Activated T-cell treated with anti-CD3 and anti-CD28 coated beads, Interleukin-2, amount 50 U/mL, for 4 hours (primary cell): ENCODE results near the gene NHLRC3. TPM values are rescaled to one million over a fixed set of nuclear protein-coding genes. Genes with fewer than 3 reads are reported as not detected.
A peak's percentile ranks its signal among the peaks of the same experiment; 100 is the strongest.
"Not testable (repeated sequence)": the region's sequence is repeated elsewhere in the genome, so short reads cannot be mapped to it uniquely, and the experiment has no call there.

Experiments
- ATAC-seq, 2 donors: fragments of 200-7000 bp; cut with Tn5 transposase; one replicate each; pipeline ENCODE4 v1.10.0; 2021
- DNase-seq: peaks from one replicate; pipeline ENCODE4 v3.0.0-alpha.2; 2020
- H3K27me3 Mint-ChIP-seq: one replicate; pipeline ENCODE4 v1.8.0; 2021; ENCODE audit warnings: low read depth, mixed read lengths
- H3K36me3 Mint-ChIP-seq: one replicate; pipeline ENCODE4 v1.8.0; 2022; ENCODE audit warnings: mixed read lengths; ENCODE audit not compliant: insufficient read depth
- H3K4me1 Mint-ChIP-seq: one replicate; pipeline ENCODE4 v1.8.0; 2021; ENCODE audit warnings: low read depth, mixed read lengths
- H3K4me3 Mint-ChIP-seq: one replicate; pipeline ENCODE4 v1.8.0; 2021; ENCODE audit warnings: mild to moderate bottlenecking, moderate library complexity, mixed read lengths
- H3K9me3 Mint-ChIP-seq: one replicate; pipeline ENCODE4 v1.8.0; 2021; ENCODE audit warnings: mixed read lengths
- total RNA-seq, 3 donors: library from RNA; stranded (reverse); gene quantifications; one replicate each; pipeline ENCODE4 v1.2.1, GENCODE V29; 2021

NHLRC3 gene
- total RNA-seq, 3 donors from 2014 or later, result 5.1 to 6.9 (median 6.0) TPM

GRCh38 chr13:39056018-39056417, 17.8 kb downstream of the NHLRC3 start:
- Mint-ChIP-seq H3K4me3 (no peak overlapping the region), H3K36me3 (peaks cover 23% of the 10 kb centered on the region), H3K9me3 (peaks cover 4% of the 10 kb centered on the region), H3K27me3 (no peaks in the 10 kb centered on the region), H3K4me1 (peaks cover 20% of the 10 kb centered on the region)
- DNase-seq, result no peak
- no peak for ATAC-seq

- Mint-ChIP-seq H3K9me3 (peaks cover 4% of the 10 kb centered on the region), H3K4me3 (no peak overlapping the region), H3K4me1 (peaks cover 20% of the 10 kb centered on the region), H3K27me3 (no peaks in the 10 kb centered on the region), H3K36me3 (peaks cover 22% of the 10 kb centered on the region)
- no peak for ATAC-seq
- no peak for DNase-seq
Measured at GRCh38 chr13:39058040-39058439, 19.8 kb downstream of the NHLRC3 start.

- ATAC-seq (no peak), DNase-seq (no peak)
- Mint-ChIP-seq H3K36me3 (peaks cover 21% of the 10 kb centered on the region), H3K4me1 (peaks cover 15% of the 10 kb centered on the region), H3K9me3 (peaks cover 4% of the 10 kb centered on the region), H3K27me3 (no peaks in the 10 kb centered on the region), H3K4me3 (no peak overlapping the region)
Measured at GRCh38 chr13:39062004-39062403, 23.7 kb downstream of the NHLRC3 start.

DNA sequence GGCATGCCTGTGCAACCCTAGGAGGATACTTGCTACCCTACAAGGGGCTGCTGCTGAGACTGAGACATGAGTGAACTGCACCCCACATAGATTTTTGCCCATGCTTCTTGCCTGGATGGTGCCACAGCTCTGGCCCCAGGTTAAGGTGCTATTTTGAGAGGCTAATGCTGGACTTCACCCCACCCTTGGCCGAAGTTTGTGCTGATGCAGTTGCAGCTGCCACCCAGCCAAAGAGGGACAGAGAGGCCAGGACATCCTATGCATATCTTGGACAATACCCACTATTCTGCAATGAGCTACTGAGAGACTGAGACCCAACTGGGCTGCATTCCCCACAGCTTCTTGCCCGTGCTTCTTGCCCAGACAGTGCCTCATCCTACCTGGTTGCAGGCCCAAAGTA, 34.6 kb downstream of the NHLRC3 start:
- no peak for ATAC-seq
- DNase-seq, result no peak
- peaks cover 40% of the 10 kb centered on the region for H3K27me3 Mint-ChIP-seq
- no peaks in the 10 kb centered on the region for H3K36me3 Mint-ChIP-seq
- H3K9me3 Mint-ChIP-seq, result peaks cover 3% of the 10 kb centered on the region
- no peaks in the 10 kb centered on the region for H3K4me1 Mint-ChIP-seq
- H3K4me3 Mint-ChIP-seq, result no peak overlapping the region

DNA sequence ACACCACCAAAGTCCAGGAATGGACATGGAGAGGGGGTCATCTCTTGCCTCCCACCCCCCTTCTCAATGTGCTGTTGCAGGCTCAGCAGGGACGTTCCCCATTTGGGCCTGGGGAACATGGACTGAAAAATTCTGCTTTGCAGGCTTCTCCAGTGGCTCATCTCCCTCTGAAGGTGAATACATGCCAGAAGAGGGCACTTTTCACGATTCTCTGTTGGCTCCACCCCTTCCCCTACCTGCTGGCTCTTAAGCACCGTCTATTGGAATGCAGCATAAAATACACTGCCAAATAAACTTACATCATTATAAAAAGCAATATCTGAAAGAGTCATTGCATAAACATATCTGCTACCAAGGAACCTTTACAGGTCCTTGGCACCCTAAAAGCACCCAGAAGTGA, 35.7 kb downstream of the NHLRC3 start:
- Mint-ChIP-seq H3K4me1 (no peaks in the 10 kb centered on the region), H3K27me3 (peaks cover 40% of the 10 kb centered on the region), H3K36me3 (no peaks in the 10 kb centered on the region), H3K9me3 (peaks cover 3% of the 10 kb centered on the region), H3K4me3 (no peak overlapping the region)
- DNase-seq, result no peak
- no peak for ATAC-seq

DNA sequence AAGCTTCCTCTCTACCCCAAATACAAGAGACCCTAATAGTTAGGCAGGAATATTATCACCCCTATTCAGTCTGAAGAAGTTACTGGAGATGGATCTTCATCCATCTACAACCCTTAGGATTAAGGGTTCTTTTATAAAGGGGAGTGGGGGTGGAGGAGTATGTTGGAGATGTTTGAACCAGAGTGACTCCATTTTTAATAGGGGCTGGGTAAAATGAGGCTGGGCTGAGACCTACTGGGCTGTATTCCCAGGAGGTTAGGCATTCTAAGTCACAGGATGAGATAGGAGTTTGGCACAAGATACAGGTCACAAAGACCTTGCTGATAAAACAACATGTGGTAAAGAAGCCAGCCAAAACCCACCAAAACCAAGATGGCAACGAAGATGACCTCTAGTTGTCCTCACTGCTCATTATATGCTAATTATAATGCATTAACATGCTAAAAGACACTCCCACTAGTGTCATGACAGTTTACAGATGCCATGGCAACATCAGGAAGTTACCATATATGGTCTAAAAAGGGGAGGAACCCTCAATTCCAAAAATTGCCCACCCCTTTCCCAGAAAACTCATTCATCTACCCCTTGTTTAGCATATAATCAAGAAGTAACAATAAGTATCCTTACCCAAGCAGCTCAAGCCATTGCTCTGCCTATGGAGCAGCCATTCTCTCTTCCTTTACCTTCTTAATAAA, 48.1 kb downstream of the NHLRC3 start:
- H3K36me3 Mint-ChIP-seq, H3K9me3 Mint-ChIP-seq, ATAC-seq, H3K4me1 Mint-ChIP-seq, H3K4me3 Mint-ChIP-seq, H3K27me3 Mint-ChIP-seq, DNase-seq: not testable (repeated sequence)

DNA sequence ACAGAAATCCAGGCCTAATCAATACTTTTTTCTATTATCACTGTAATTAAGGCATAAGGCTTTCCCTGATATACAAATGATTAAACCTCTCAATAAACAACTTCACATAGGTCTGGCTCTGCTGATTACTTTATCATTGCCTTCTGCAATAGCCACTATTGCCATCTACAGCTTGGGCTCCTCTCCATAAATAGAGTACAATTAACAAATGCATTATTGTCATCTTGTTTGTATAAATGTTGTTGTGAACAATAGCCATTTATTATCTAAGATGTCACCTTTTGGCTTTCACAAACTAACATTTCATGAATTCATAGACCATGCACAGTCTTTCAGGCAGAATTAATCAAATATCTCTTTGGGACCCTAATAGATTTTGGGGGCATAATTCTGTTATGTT, 53.3 kb downstream of the NHLRC3 start:
- H3K9me3 Mint-ChIP-seq, result no peaks in the 10 kb centered on the region
- H3K36me3 Mint-ChIP-seq, result no peaks in the 10 kb centered on the region
- H3K4me3 Mint-ChIP-seq, result no peak overlapping the region
- no peak for DNase-seq
- H3K27me3 Mint-ChIP-seq, result peaks cover 3% of the 10 kb centered on the region
- ATAC-seq, result no peak
- peaks cover 22% of the 10 kb centered on the region for H3K4me1 Mint-ChIP-seq

DNA sequence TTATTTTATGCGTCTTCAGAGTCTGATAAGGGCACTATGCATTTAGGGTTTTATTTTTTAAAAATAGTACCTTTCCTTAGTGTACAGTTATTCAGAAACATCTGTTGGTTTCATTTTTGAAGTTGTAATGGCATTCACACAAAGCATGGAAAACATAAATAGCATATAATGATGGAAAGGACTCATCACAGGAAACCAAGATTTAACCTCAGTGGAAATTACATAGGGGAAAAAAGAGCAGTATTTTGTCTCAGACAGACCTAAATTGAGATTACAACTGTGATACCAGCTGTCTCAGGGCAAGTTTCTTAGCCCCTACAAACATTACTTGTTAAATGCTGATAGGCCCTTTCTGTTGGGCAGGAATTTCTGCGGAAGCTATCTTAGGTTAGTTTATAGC, 57.2 kb downstream of the NHLRC3 start:
- Mint-ChIP-seq H3K36me3 (no peaks in the 10 kb centered on the region), H3K9me3 (no peaks in the 10 kb centered on the region), H3K4me3 (peak overlapping the region; percentile 29), H3K27me3 (no peaks in the 10 kb centered on the region), H3K4me1 (peaks cover 22% of the 10 kb centered on the region)
- no peak for DNase-seq
- ATAC-seq, result peak; percentile 85 to 93

DNA sequence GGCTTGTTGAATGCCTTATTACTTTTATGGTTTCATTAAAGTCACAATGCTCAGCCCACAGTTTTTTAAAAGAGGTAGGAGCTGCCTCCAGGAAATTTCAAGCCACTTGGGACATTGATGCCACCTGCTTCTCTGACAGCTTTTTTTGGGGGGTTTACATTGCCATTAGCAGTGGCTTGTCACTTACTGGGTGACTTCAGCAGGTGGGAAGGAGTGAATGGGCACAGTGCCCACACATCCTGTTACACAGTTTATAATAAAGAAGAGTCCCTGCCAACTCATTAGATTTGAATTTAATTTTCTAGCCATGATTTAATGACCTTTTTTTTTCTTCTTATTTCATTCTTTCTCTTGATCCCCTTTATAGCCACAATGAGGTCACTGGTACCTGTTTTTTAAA, 61.0 kb downstream of the NHLRC3 start:
- Mint-ChIP-seq H3K9me3 (no peaks in the 10 kb centered on the region), H3K36me3 (no peaks in the 10 kb centered on the region), H3K4me3 (no peak overlapping the region), H3K27me3 (peaks cover 2% of the 10 kb centered on the region), H3K4me1 (peaks cover 19% of the 10 kb centered on the region)
- ATAC-seq (no peak), DNase-seq (no peak)

Other genes starting within 250 kb of the NHLRC3 start
- not detected for gene STOML3, start 47.6 kb upstream of the NHLRC3 start, total RNA-seq
- gene PROSER1, start 367 bp upstream of the NHLRC3 start, total RNA-seq, result 10 to 100 TPM; 53.5 to 68.4 (median 59.6) TPM